ENCODE data around the gene CEP152. TPM values are rescaled to one million over a fixed set of nuclear protein-coding genes. Genes with fewer than 3 reads are reported as not detected.

The CEP152 gene
- polyA plus RNA-seq, 1 experiment, result 1.7 TPM

GRCh38 chr15:48766196-48766595, 44.7 kb downstream of the CEP152 start:
- no peaks in the 10 kb centered on the region for H3K27me3 ChIP-seq (ENCODE audit: control insufficient read depth, insufficient read depth, low read length)
- no peak overlapping the region for H3K4me3 ChIP-seq (ENCODE audit: low read depth, low read length)
- no peaks in the 10 kb centered on the region for H3K9me3 ChIP-seq (ENCODE audit: control insufficient read depth, insufficient read depth, low read length)
- no peak for DNase-seq (ENCODE audit: low read depth, low spot score)
- no peak for TF ChIP-seq CTCF (IDR thresholded peaks at IDR 0.05; ENCODE audit: low read depth, low read length)
- CTCF ChIA-PET, result no interaction called here
- POLR2A ChIA-PET, result no interaction called here
- H3K27ac ChIP-seq (ENCODE audit: low read depth, low read length), result no peak overlapping the region

GRCh38 chr15:48765022-48765421, 45.8 kb downstream of the CEP152 start:
- Histone ChIP-seq H3K27ac (ENCODE audit: low read depth, low read length) (no peak overlapping the region), H3K27me3 (ENCODE audit: control insufficient read depth, insufficient read depth, low read length) (no peaks in the 10 kb centered on the region), H3K4me3 (ENCODE audit: low read depth, low read length) (no peak overlapping the region), H3K9me3 (ENCODE audit: control insufficient read depth, insufficient read depth, low read length) (no peaks in the 10 kb centered on the region)
- ChIA-PET CTCF (no interaction called here), POLR2A (no interaction called here)
- TF ChIP-seq CTCF (IDR thresholded peaks at IDR 0.05; ENCODE audit: low read depth, low read length), result no peak
- no peak for DNase-seq (ENCODE audit: low read depth, low spot score)

GRCh38 chr15:48761393-48762158, 49.3 kb downstream of the CEP152 start:
- no peaks in the 10 kb centered on the region for H3K9me3 ChIP-seq (ENCODE audit: control insufficient read depth, insufficient read depth, low read length)
- H3K27me3 ChIP-seq (ENCODE audit: control insufficient read depth, insufficient read depth, low read length), result no peaks in the 10 kb centered on the region
- ChIA-PET CTCF (interaction anchor here (1.5 kb wide), 1 partner anchor 409 kb away, joined by 4 read pairs; no protein-coding TSS in a partner anchor), POLR2A (no interaction called here)
- no peak overlapping the region for H3K27ac ChIP-seq (ENCODE audit: low read depth, low read length)
- DNase-seq (ENCODE audit: low read depth, low spot score), result no peak
- no peak for TF ChIP-seq CTCF (IDR thresholded peaks at IDR 0.05; ENCODE audit: low read depth, low read length)
- H3K4me3 ChIP-seq (ENCODE audit: low read depth, low read length), result no peak overlapping the region

- no peaks in the 10 kb centered on the region for H3K27me3 ChIP-seq (ENCODE audit: control insufficient read depth, insufficient read depth, low read length)
- ChIA-PET POLR2A (interaction anchor here (0.6 kb wide), 2 partner anchors 42 to 301 kb away, joined by 3 to 6 read pairs; no protein-coding TSS in a partner anchor), CTCF (no interaction called here)
- TF ChIP-seq CTCF (IDR thresholded peaks at IDR 0.05; ENCODE audit: low read depth, low read length), result no peak
- H3K27ac ChIP-seq (ENCODE audit: low read depth, low read length), result no peak overlapping the region
- H3K4me3 ChIP-seq (ENCODE audit: low read depth, low read length), result no peak overlapping the region
- DNase-seq (ENCODE audit: low read depth, low spot score), result no peak
- H3K9me3 ChIP-seq (ENCODE audit: control insufficient read depth, insufficient read depth, low read length), result no peaks in the 10 kb centered on the region
These were observed 50.9 kb downstream of the CEP152 start for GRCh38 chr15:48759921-48760320.

GRCh38 chr15:48757661-48758060, 53.2 kb downstream of the CEP152 start:
- no peak for DNase-seq (ENCODE audit: low read depth, low spot score)
- Histone ChIP-seq H3K27ac (ENCODE audit: low read depth, low read length) (no peak overlapping the region), H3K9me3 (ENCODE audit: control insufficient read depth, insufficient read depth, low read length) (no peaks in the 10 kb centered on the region), H3K4me3 (ENCODE audit: low read depth, low read length) (no peak overlapping the region), H3K27me3 (ENCODE audit: control insufficient read depth, insufficient read depth, low read length) (no peaks in the 10 kb centered on the region)
- POLR2A ChIA-PET, result no interaction called here
- TF ChIP-seq CTCF (IDR thresholded peaks at IDR 0.05; ENCODE audit: low read depth, low read length), result no peak
- CTCF ChIA-PET, result no interaction called here
